Psoas muscle (tissue), 8 donors: ENCODE data around the gene NKX1-1. TPM values are rescaled to one million over a fixed set of nuclear protein-coding genes. Genes with fewer than 3 reads are reported as not detected.
A peak's percentile ranks its signal among the peaks of the same experiment; 100 is the strongest.

Source experiments
- ATAC-seq, 4 donors: fragments of 200-7000 bp; cut with Tn5 transposase; one replicate each; pipeline ENCODE4 v1.9.1; 2020; ENCODE audit warnings: moderate library complexity in 3 of 4, mild to moderate bottlenecking in 2 of 4
- DNase-seq, 2 donors: peaks; one replicate each; pipeline ENCODE4 v3.0.0-alpha.2; 2020
- H3K27ac ChIP-seq: fragments of 200-600 bp; one replicate; pipeline ENCODE4 v1.8.0; 2022
- H3K27me3 ChIP-seq, 3 donors: fragments of 200-600 bp in 1 of 3; one replicate each; pipeline versions ENCODE4 v1.6.1 to v1.8.0; 2013 to 2022; ENCODE audit warnings: low read length in 2 of 3, mild to moderate bottlenecking in 2 of 3, moderate library complexity in 1 of 3; ENCODE audit not compliant: insufficient read depth in 3 of 3
- H3K36me3 ChIP-seq, 2 donors: fragments of 200-600 bp in 1 of 2; one replicate each; pipeline versions ENCODE4 v1.6.1 to v1.8.0; 2013 to 2022; ENCODE audit warnings: low read depth in 1 of 2, mild to moderate bottlenecking in 1 of 2, moderate library complexity in 1 of 2; ENCODE audit not compliant: insufficient read depth in 1 of 2
- H3K4me1 ChIP-seq: fragments of 200-600 bp; one replicate; pipeline ENCODE4 v1.8.0; 2022
- H3K4me3 ChIP-seq: fragments of 200-600 bp; one replicate; pipeline ENCODE4 v1.8.0; 2022; ENCODE audit warnings: mild to moderate bottlenecking
- H3K9me3 ChIP-seq: fragments of 200-600 bp; one replicate; pipeline ENCODE4 v1.8.0; 2022
- CTCF ChIP-seq: fragments of 200-600 bp; IDR thresholded peaks from one replicate; pipeline ENCODE4 v1.8.0; 2022; ENCODE audit warnings: antibody characterized with exemption
- WGBS, 3 donors: extraction: QIAGEN DNeasy Blood & Tissue Kit; methylation state at CpG; one replicate each; pipeline versions ENCODE4 v1.1.6 to v1.1.7; 2013; 5-methylcytosine and 5-hydroxymethylcytosine counted together
- intact Hi-C, 2 donors: fragments of 100-400 bp; cut with DNase I; formaldehyde crosslinking; loops; one replicate each; pipeline versions ENCODE4 v1.11.0 to v1.14.2; 2022
- polyA plus RNA-seq, 3 donors: library from polyadenylated mRNA; stranded (reverse); fragments of 200-250 nt; gene quantifications; one replicate each; pipeline ENCODE4 v1.2.3, GENCODE V29; 2013
- total RNA-seq, 4 donors: library from RNA; stranded (reverse); fragmentation: NEBNext Ultra II Directional in 2 of 4; extraction: Animal tissue kit (Norgen Biotek cat#: 25700) in 2 of 4; gene quantifications; one replicate each; pipeline versions ENCODE4 v1.2.1 to v1.2.4, GENCODE V29; 2021 to 2023
- donor health status: healthy with polysubstance abuse.
- donor health status: DM: no; HTN: no; CAD: no; lungs with moderate emphysema.
- donor health status: Bipolar disorder and iron deficiency.
- donor health status: healthy.
- donor health status: DM: yes; HTN: yes; CAD: no.
- donor health status: DM: no; HTN: no; CAD: no.
- donor health status: DM: no; HTN: no; CAD: no.
- donor health status: DM: yes; HTN: yes; CAD: no.

NKX1-1 gene
- total and polyA plus RNA-seq, 7 donors = not detected

- H3K4me1 ChIP-seq = peaks cover 14% of the 10 kb centered on the region
- whole genome bisulfite sequencing, 3 donors = 3 to 10% (median 8%) methylated on average over 26 of the region's 26 CpGs
- no peak for ATAC-seq
These were observed 997 bp downstream of the NKX1-1 start for GRCh38 chr4:1405254-1405635.

GRCh38 chr4:1404573-1405253 lies 1.5 kb downstream of the NKX1-1 start:
- DNase-seq (peak in 1 of 2 donors; percentile 38), ATAC-seq (peak in 1 of 4 donors; percentile 13)
- TF ChIP-seq CTCF = no peak
- Histone ChIP-seq H3K9me3 (no peaks in the 10 kb centered on the region), H3K27me3 (peaks cover 5 to 99% (median 43%) of the 10 kb centered on the region in 3 donors), H3K36me3 (no peaks in the 10 kb centered on the region), H3K4me3 (peak overlapping the region; percentile 7), H3K4me1 (peaks cover 14% of the 10 kb centered on the region), H3K27ac (no peak overlapping the region)
- intact Hi-C loops = no loop called here
- 5 to 10% (median 5%) methylated on average over 44 to 54 of the region's 54 CpGs for WGBS, 3 donors

More at GRCh38 chr4:1405254-1405635, 997 bp downstream of the NKX1-1 start:
- Histone ChIP-seq H3K4me3 (no peak overlapping the region), H3K36me3 (no peaks in the 10 kb centered on the region), H3K27me3 (peaks cover 5 to 99% (median 43%) of the 10 kb centered on the region in 3 donors), H3K27ac (no peak overlapping the region), H3K9me3 (no peaks in the 10 kb centered on the region)
- intact Hi-C loops = no loop called here
- no peak for DNase-seq
- TF ChIP-seq CTCF = no peak

- Histone ChIP-seq H3K27me3 (peaks cover 5 to 93% (median 41%) of the 10 kb centered on the region in 3 donors), H3K27ac (no peak overlapping the region), H3K36me3 (no peaks in the 10 kb centered on the region), H3K4me3 (peak overlapping the region; percentile 18), H3K9me3 (no peaks in the 10 kb centered on the region), H3K4me1 (peaks cover 14% of the 10 kb centered on the region)
- no peak for TF ChIP-seq CTCF
- DNase-seq = peak in 1 of 2 donors; percentile 34
- intact Hi-C loops = no loop called here
- peak in 1 of 4 donors; percentile 36 for ATAC-seq
- 4% methylated on average over 78 to 107 of the region's 107 CpGs for WGBS, 3 donors
These were observed 2.4 kb downstream of the NKX1-1 start for GRCh38 chr4:1403591-1404572.

- H3K27ac ChIP-seq = no peak overlapping the region
- peaks cover 14% of the 10 kb centered on the region for H3K4me1 ChIP-seq
- H3K27me3 ChIP-seq = peaks cover 5 to 86% (median 37%) of the 10 kb centered on the region in 3 donors
- intact Hi-C loops = no loop called here
- H3K4me3 ChIP-seq = no peak overlapping the region
- DNase-seq (no peak), ATAC-seq (no peak)
- H3K36me3 ChIP-seq = no peaks in the 10 kb centered on the region
- no peaks in the 10 kb centered on the region for H3K9me3 ChIP-seq
- 3 to 4% (median 4%) methylated on average over 43 to 58 of the region's 58 CpGs for WGBS, 3 donors
- TF ChIP-seq CTCF = no peak
These were observed 3.1 kb downstream of the NKX1-1 start for GRCh38 chr4:1403177-1403583.
